Measurements from ENCODE around the gene SMO.
A peak's percentile ranks its signal among the peaks of the same experiment; 100 is the strongest.

The SMO gene

DNA sequence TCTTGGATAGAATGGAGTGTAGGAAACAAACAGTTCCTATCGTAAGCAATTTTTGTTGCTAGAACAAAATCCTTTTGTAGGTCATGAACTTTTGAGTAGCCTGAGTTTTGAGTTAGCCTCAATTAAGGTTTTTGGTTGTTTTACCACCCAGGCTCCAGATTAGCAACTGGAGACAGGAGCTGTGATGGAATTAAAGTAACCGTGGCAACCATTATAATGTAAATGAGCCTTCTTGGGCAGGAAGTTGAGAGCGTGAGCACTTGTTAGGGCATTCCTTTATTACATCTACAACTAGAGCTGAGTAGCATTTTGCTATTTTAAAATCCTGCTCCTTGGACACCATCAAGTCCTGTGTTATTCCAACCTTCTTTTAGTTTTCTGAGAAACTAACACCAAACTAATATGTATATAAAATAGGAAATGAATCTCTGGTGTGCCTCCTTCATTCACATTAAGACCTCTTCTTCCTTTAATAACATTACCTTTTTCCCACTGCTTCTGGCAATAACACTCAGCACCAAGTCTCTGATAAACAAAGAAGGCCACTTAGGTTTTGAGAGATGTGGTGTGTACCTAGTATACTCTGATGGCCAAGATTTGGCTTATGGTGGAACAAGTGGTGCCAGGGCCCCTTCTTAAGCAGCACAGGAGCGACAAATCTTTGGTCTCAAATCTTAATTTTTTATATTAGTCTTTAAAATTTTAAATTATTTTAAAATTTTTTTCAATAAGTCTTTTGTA is 70.4 kb downstream of the SMO start:
- H3K4me3 ChIP-seq (ENCODE audit: low read depth, low read length): no peak overlapping the region
- no peak for DNase-seq (ENCODE audit: low read depth)
- TF ChIP-seq, protein P1, sequence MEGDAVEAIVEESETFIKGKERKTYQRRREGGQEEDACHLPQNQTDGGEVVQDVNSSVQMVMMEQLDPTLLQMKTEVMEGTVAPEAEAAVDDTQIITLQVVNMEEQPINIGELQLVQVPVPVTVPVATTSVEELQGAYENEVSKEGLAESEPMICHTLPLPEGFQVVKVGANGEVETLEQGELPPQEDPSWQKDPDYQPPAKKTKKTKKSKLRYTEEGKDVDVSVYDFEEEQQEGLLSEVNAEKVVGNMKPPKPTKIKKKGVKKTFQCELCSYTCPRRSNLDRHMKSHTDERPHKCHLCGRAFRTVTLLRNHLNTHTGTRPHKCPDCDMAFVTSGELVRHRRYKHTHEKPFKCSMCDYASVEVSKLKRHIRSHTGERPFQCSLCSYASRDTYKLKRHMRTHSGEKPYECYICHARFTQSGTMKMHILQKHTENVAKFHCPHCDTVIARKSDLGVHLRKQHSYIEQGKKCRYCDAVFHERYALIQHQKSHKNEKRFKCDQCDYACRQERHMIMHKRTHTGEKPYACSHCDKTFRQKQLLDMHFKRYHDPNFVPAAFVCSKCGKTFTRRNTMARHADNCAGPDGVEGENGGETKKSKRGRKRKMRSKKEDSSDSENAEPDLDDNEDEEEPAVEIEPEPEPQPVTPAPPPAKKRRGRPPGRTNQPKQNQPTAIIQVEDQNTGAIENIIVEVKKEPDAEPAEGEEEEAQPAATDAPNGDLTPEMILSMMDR (IDR thresholded peaks at IDR 0.05; ENCODE audit: insufficient read depth, low read depth, low read length, missing control alignments): no peak

DNA sequence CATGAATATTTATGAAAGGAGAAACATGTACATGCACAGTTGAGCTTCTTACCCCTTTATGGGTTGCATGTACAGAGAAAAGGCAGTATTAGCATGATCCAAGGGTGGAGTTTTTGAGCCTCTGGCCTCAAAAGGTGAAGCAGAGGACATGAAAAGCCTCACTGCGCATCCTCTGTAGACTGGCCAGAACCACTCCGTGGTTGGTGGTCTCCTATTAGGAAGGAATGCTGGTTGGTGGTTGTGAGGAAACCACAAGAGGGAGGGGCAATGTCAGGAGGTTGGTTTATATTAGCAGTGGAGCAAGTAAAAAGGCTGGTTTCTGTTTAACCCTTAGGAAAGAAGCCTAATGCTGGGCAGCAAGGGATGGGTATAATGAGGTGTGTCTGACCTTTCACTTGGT is 73.9 kb downstream of the SMO start:
- H3K4me3 ChIP-seq (ENCODE audit: low read depth, low read length): no peak overlapping the region
- peak; percentile 2 for DNase-seq (ENCODE audit: low read depth)
- TF ChIP-seq, protein P1 (IDR thresholded peaks at IDR 0.05; ENCODE audit: insufficient read depth, low read depth, low read length, missing control alignments): no peak
